SU-DHL-6 (cell line): ENCODE measurements around the gene GLI2.

Experiments used
- EZH2phosphoT487 ChIP-seq: fragments of 200-600 bp; sonication (generic), shearing (Covaris generic); conservative IDR thresholded peaks from 2 replicates; pipeline ENCODE4 v1.6.1; 2018; ENCODE audit warnings: mild to moderate bottlenecking, antibody characterized with exemption, low read length, moderate library complexity, mixed read lengths
- TF ChIP-seq, protein P1 (sequence below): fragments of 200-600 bp; sonication (generic); IDR thresholded peaks from one replicate; pipeline ENCODE4 v1.5.1; 2017; ENCODE audit warnings: antibody characterized with exemption, mild to moderate bottlenecking, low read length, moderate library complexity; ENCODE audit not compliant: insufficient read depth, poor library complexity, severe bottlenecking

DNA sequence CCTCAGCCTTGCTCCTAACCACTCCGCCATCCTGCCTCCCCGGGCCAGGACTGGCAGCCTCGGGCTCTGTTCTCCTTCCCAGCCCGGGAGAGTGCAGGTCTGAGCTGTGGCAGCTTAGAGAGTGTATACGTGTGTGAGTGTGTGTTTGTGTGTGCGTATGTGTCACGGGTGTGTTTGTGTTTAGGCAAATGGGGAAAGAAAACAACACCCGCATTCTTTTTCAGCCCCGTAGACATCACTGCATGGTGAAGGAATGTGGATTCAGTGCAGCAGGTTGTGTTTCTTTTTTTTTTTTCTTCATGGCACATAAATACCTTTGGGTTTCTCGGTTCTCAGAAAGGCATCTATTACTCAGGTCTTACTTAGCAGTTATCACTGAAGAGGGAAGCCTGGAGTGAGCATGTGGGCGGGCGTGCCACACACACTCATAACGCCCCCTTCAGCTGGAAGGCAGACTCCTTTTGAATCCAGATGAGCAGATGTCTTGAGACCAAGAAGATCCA, 44.2 kb downstream of the GLI2 start:
- TF ChIP-seq, protein P1, sequence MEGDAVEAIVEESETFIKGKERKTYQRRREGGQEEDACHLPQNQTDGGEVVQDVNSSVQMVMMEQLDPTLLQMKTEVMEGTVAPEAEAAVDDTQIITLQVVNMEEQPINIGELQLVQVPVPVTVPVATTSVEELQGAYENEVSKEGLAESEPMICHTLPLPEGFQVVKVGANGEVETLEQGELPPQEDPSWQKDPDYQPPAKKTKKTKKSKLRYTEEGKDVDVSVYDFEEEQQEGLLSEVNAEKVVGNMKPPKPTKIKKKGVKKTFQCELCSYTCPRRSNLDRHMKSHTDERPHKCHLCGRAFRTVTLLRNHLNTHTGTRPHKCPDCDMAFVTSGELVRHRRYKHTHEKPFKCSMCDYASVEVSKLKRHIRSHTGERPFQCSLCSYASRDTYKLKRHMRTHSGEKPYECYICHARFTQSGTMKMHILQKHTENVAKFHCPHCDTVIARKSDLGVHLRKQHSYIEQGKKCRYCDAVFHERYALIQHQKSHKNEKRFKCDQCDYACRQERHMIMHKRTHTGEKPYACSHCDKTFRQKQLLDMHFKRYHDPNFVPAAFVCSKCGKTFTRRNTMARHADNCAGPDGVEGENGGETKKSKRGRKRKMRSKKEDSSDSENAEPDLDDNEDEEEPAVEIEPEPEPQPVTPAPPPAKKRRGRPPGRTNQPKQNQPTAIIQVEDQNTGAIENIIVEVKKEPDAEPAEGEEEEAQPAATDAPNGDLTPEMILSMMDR = no peak
- TF ChIP-seq EZH2phosphoT487 = no peak
